HEK293 (cell line): ENCODE results near the gene TUBGCP6.

Experiments
- CTCF ChIA-PET: fragments of 350-600 bp; formaldehyde crosslinking; extraction: SDS; loops from one replicate; lab custom pipeline; 2021; ENCODE audit warnings: antibody characterized with exemption; lab: Yijun Ruan, JAX
- POLR2A ChIA-PET: fragments of 300-600 bp; formaldehyde crosslinking; extraction: SDS; loops from one replicate; lab custom pipeline; 2020; ENCODE audit warnings: antibody characterized with exemption, inconsistent platforms; lab: Yijun Ruan, JAX
- H3K27ac ChIP-seq: fragments of 200-500 bp; sonication (Bioruptor generic); 2 replicates; pipeline ENCODE4 v1.5.1; 2014; ENCODE audit warnings: low read depth, low read length, control low read depth, inconsistent platforms; ENCODE audit errors: extremely low read depth
- H3K36me3 ChIP-seq, 2 experiments: fragments of 200-500 bp in 1 of 2; sonication (Bioruptor generic) in 1 of 2; 1 replicate in 1 of 2; 2 replicates in 1 of 2; pipeline ENCODE4 v1.5.1; 2014 to 2017; ENCODE audit warnings: inconsistent platforms in 2 of 2, low read length in 2 of 2; ENCODE audit not compliant: control insufficient read depth in 2 of 2, insufficient read depth in 1 of 2
- H3K4me1 ChIP-seq: fragments of 200-500 bp; sonication (Bioruptor generic); 2 replicates; pipeline ENCODE4 v1.5.1; 2014; ENCODE audit warnings: mild to moderate bottlenecking, low read length, inconsistent platforms; ENCODE audit not compliant: control insufficient read depth, insufficient read depth
- H3K4me3 ChIP-seq: 2 replicates; pipeline ENCODE4 v1.5.1; 2011; ENCODE audit warnings: low read depth, mild to moderate bottlenecking, control low read depth, low read length, moderate library complexity
- H3K9me3 ChIP-seq: fragments of 200-500 bp; sonication (Bioruptor generic); 2 replicates; pipeline ENCODE4 v1.5.1; 2014; ENCODE audit warnings: low read depth, low read length, inconsistent platforms; ENCODE audit not compliant: control insufficient read depth, insufficient read depth
- GLIS1 ChIP-seq: fragments of 450-650 bp; formaldehyde crosslinking; IDR thresholded peaks from 2 replicates; pipeline ENCODE4 v1.5.1; 2016; ENCODE audit warnings: missing biosample characterization, missing genetic modification characterization
- GLIS2 ChIP-seq: fragments of 450-650 bp; formaldehyde crosslinking; IDR thresholded peaks from 2 replicates; pipeline ENCODE4 v1.5.1; 2016; ENCODE audit warnings: missing biosample characterization, missing genetic modification characterization
- HOXA7 ChIP-seq: sonication (generic); formaldehyde crosslinking; IDR thresholded peaks from 2 replicates; pipeline ENCODE4 v1.8.1; 2022; ENCODE audit warnings: missing genetic modification reagents, borderline replicate concordance
- IKZF3 ChIP-seq: fragments of 450-650 bp; IDR thresholded peaks from 2 replicates; pipeline ENCODE4 v1.5.0; 2018; ENCODE audit warnings: missing biosample characterization, mild to moderate bottlenecking, missing genetic modification characterization, moderate library complexity
- INSM2 ChIP-seq: fragments of 450-650 bp; formaldehyde crosslinking; IDR thresholded peaks from 2 replicates; pipeline ENCODE4 v1.5.1; 2016; ENCODE audit warnings: missing biosample characterization, missing genetic modification characterization
- KLF7 ChIP-seq: fragments of 450-650 bp; formaldehyde crosslinking; IDR thresholded peaks from 2 replicates; pipeline ENCODE4 v1.5.1; 2016; ENCODE audit warnings: missing biosample characterization, missing genetic modification characterization, borderline replicate concordance
- MEIS1 ChIP-seq: sonication (generic); formaldehyde crosslinking; IDR thresholded peaks from 2 replicates; pipeline ENCODE4 v1.8.1; 2022; ENCODE audit warnings: missing genetic modification reagents, mild to moderate bottlenecking, borderline replicate concordance
- OVOL3 ChIP-seq: fragments of 450-650 bp; formaldehyde crosslinking; IDR thresholded peaks from 2 replicates; pipeline ENCODE4 v1.5.1; 2016; ENCODE audit warnings: missing biosample characterization, missing genetic modification characterization
- ZBTB21 ChIP-seq: fragments of 450-650 bp; formaldehyde crosslinking; IDR thresholded peaks from 2 replicates; pipeline ENCODE4 v1.5.1; 2017; ENCODE audit warnings: missing biosample characterization, missing genetic modification characterization
- ZBTB44 ChIP-seq: fragments of 450-650 bp; IDR thresholded peaks from 2 replicates; pipeline ENCODE4 v1.5.1; 2018; ENCODE audit warnings: missing biosample characterization, mild to moderate bottlenecking, missing genetic modification characterization
- ZEB2 ChIP-seq: fragments of 450-650 bp; formaldehyde crosslinking; IDR thresholded peaks from 2 replicates; pipeline ENCODE4 v1.5.1; 2016; ENCODE audit warnings: missing biosample characterization, missing genetic modification characterization
- ZIC2 ChIP-seq: fragments of 450-650 bp; formaldehyde crosslinking; IDR thresholded peaks from 2 replicates; pipeline ENCODE4 v1.5.1; 2016; ENCODE audit warnings: missing biosample characterization, missing genetic modification characterization
- ZNF133 ChIP-seq: fragments of 450-650 bp; formaldehyde crosslinking; IDR thresholded peaks from 2 replicates; pipeline ENCODE4 v1.5.1; 2016; ENCODE audit warnings: missing biosample characterization, missing genetic modification characterization
- ZNF16 ChIP-seq: fragments of 450-650 bp; formaldehyde crosslinking; IDR thresholded peaks from 2 replicates; pipeline ENCODE4 v1.5.1; 2016; ENCODE audit warnings: low read depth, missing biosample characterization, missing genetic modification characterization
- ZNF248 ChIP-seq: fragments of 450-650 bp; formaldehyde crosslinking; IDR thresholded peaks from 2 replicates; pipeline ENCODE4 v1.5.1; 2017; ENCODE audit warnings: missing biosample characterization, missing genetic modification characterization
- ZNF324 ChIP-seq: fragments of 450-650 bp; formaldehyde crosslinking; IDR thresholded peaks from 2 replicates; pipeline ENCODE4 v1.5.1; 2016; ENCODE audit warnings: missing biosample characterization, missing genetic modification characterization
- ZNF394 ChIP-seq: fragments of 450-650 bp; formaldehyde crosslinking; IDR thresholded peaks from 2 replicates; pipeline ENCODE4 v1.5.1; 2016; ENCODE audit warnings: missing biosample characterization, missing genetic modification characterization, mild to moderate bottlenecking, moderate library complexity, borderline replicate concordance
- ZNF433 ChIP-seq: fragments of 450-650 bp; formaldehyde crosslinking; IDR thresholded peaks from 2 replicates; pipeline ENCODE4 v1.5.1; 2016; ENCODE audit warnings: missing biosample characterization, missing genetic modification characterization, low read depth
- ZNF510 ChIP-seq: fragments of 450-650 bp; formaldehyde crosslinking; IDR thresholded peaks from 2 replicates; pipeline ENCODE4 v1.5.1; 2018; ENCODE audit warnings: mild to moderate bottlenecking, missing genetic modification characterization, missing biosample characterization; ENCODE audit not compliant: insufficient replicate concordance
- ZNF521 ChIP-seq: fragments of 450-650 bp; formaldehyde crosslinking; IDR thresholded peaks from 2 replicates; pipeline ENCODE4 v1.5.1; 2017; ENCODE audit warnings: missing biosample characterization, mild to moderate bottlenecking, missing genetic modification characterization
- ZNF561 ChIP-seq: fragments of 450-650 bp; IDR thresholded peaks from 2 replicates; pipeline ENCODE4 v1.5.1; 2018; ENCODE audit warnings: missing biosample characterization, missing genetic modification characterization, borderline replicate concordance
- ZNF571 ChIP-seq: fragments of 450-650 bp; formaldehyde crosslinking; IDR thresholded peaks from 2 replicates; pipeline ENCODE4 v1.5.0; 2017; ENCODE audit warnings: missing biosample characterization, missing genetic modification characterization
- ZNF600 ChIP-seq: fragments of 450-650 bp; formaldehyde crosslinking; IDR thresholded peaks from 2 replicates; pipeline ENCODE4 v1.5.1; 2016; ENCODE audit warnings: missing biosample characterization, missing genetic modification characterization
- ZNF660 ChIP-seq: fragments of 450-650 bp; IDR thresholded peaks from 2 replicates; pipeline ENCODE4 v1.5.1; 2018; ENCODE audit warnings: missing biosample characterization, mild to moderate bottlenecking, missing genetic modification characterization
- ZNF701 ChIP-seq: fragments of 450-650 bp; formaldehyde crosslinking; IDR thresholded peaks from 2 replicates; pipeline ENCODE4 v1.5.1; 2016; ENCODE audit warnings: missing biosample characterization, missing genetic modification characterization
- ZNF777 ChIP-seq: fragments of 450-650 bp; formaldehyde crosslinking; IDR thresholded peaks from 2 replicates; pipeline ENCODE4 v1.5.1; 2017; ENCODE audit warnings: missing biosample characterization, missing genetic modification characterization, borderline replicate concordance
- ZNF792 ChIP-seq: fragments of 450-650 bp; formaldehyde crosslinking; IDR thresholded peaks from 2 replicates; pipeline ENCODE4 v1.5.1; 2016; ENCODE audit warnings: missing biosample characterization, missing genetic modification characterization
- ZSCAN23 ChIP-seq: fragments of 450-650 bp; formaldehyde crosslinking; IDR thresholded peaks from 2 replicates; pipeline ENCODE4 v1.5.1; 2016; ENCODE audit warnings: missing biosample characterization, missing genetic modification characterization
- TF ChIP-seq, protein P1 (sequence below): fragments of 450-650 bp; formaldehyde crosslinking; IDR thresholded peaks from 2 replicates; pipeline ENCODE4 v1.5.1; 2016; ENCODE audit warnings: missing biosample characterization, missing genetic modification characterization

The TUBGCP6 gene

DNA sequence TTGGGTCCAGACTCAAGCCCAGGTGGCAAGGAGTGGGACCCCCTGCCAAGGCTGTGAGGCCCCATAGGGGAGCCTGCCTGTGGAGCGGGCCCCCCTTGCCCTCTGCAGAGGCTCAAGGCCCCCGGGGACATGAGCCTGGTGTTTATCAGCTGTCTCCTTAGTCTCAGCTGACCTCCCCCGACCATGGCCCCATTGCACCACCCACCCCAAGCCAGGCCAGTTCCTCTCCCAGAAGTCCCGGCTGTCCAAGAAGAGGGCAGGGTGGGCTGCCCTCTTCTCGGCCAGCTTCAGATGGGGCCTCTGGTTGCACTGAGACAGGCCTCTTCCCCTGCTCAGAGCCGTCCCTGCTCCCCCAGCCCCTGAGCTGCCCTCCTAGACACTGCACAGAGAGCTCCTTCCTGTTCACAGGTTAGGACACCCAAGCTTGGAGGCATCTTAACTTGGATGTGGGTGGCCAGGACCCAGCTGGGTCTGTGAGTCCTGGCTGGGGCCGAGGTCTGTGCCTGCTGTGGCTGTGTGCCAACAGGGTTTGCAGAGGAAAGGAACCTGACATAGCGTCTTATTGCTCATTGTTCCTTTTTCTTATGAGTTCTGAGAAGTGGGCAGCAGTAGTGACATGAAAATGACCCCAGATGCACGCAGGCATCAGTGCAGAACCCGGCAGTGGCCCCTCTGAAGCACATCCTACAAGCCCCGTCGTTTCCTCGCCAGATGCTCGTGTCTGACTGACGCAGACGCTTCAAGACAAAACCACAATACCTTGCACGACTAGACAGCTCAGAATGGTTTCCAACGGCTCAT is 53.7 kb downstream of the TUBGCP6 start:
- peaks cover 9 to 61% of the 10 kb centered on the region in 2 experiments; a peak in 2 of 3 replicates for H3K36me3 ChIP-seq
- peak; percentile 28; the same call in 1 of the 2 replicates for TF ChIP-seq ZIC2 (tag by site-specific recombination)
- TF ChIP-seq INSM2 (tag by site-specific recombination): no peak
- TF ChIP-seq HOXA7 (CRISPR knock-in tag): no peak
- TF ChIP-seq MEIS1: no peak
- peak; percentile 42 for TF ChIP-seq GLIS2 (tag by site-specific recombination)
- TF ChIP-seq GLIS1 (tag by site-specific recombination): peak; percentile 88
- TF ChIP-seq ZNF701 (tag by site-specific recombination): no peak
- TF ChIP-seq OVOL3 (tag by site-specific recombination): no peak
- TF ChIP-seq ZNF660 (tag by site-specific recombination): no peak
- no peak for TF ChIP-seq ZEB2 (tag by site-specific recombination)
- no peak for TF ChIP-seq ZNF248 (tag by site-specific recombination)
- no peak for TF ChIP-seq ZNF324 (tag by site-specific recombination)
- peak overlapping the region; percentile 37; the same call in 1 of the 2 replicates for H3K4me3 ChIP-seq
- peak overlapping the region; percentile 45; the same call in 1 of the 2 replicates for H3K27ac ChIP-seq
- ChIA-PET CTCF (interaction anchor here (0.5 to 2.5 kb wide), 5 partner anchors 8 to 164 kb away, joined by 3 to 10 read pairs (median 4); no protein-coding TSS in a partner anchor), POLR2A (interaction anchor here (0.6 to 1.5 kb wide), 5 partner anchors 9 to 229 kb away, joined by 3 to 8 read pairs (median 4); partner anchors contain the start of gene PANX2)
- no peaks in the 10 kb centered on the region for H3K9me3 ChIP-seq
- H3K4me1 ChIP-seq: peaks cover 30% of the 10 kb centered on the region

GRCh38 chr22:50190182-50190940 is 54.5 kb downstream of the TUBGCP6 start:
- Histone ChIP-seq H3K27ac (peak overlapping the region; percentile 45; the same call in 1 of the 2 replicates), H3K4me3 (peak overlapping the region; percentile 37), H3K36me3 (peaks cover 6 to 54% of the 10 kb centered on the region in 2 experiments; a peak in 2 of 3 replicates), H3K9me3 (no peaks in the 10 kb centered on the region), H3K4me1 (peaks cover 30% of the 10 kb centered on the region)
- POLR2A ChIA-PET: interaction anchor here (0.6 to 1.5 kb wide), 5 partner anchors 10 to 228 kb away, joined by 3 to 8 read pairs (median 4); partner anchors contain the start of gene PANX2
- CTCF ChIA-PET: interaction anchor here (0.5 to 2.5 kb wide), 6 partner anchors 9 to 163 kb away, joined by 3 to 10 read pairs (median 4); no protein-coding TSS in a partner anchor
- TF ChIP-seq ZNF521 (tag by site-specific recombination) (no peak), ZBTB44 (no peak), KLF7 (tag by site-specific recombination) (peak; percentile 93), ZNF433 (tag by site-specific recombination) (no peak), ZSCAN23 (tag by site-specific recombination) (no peak), IKZF3 (tag by site-specific recombination) (no peak), ZBTB21 (tag by site-specific recombination) (no peak), ZNF510 (tag by site-specific recombination) (no peak), ZNF777 (tag by site-specific recombination) (no peak), ZNF792 (tag by site-specific recombination) (no peak), ZNF394 (tag by site-specific recombination) (0 out of 2 replicates have a peak, but pooled peaks have one; percentile 62), ZNF660 (tag by site-specific recombination) (no peak), ZNF561 (no peak), ZNF571 (tag by site-specific recombination) (no peak), ZNF600 (tag by site-specific recombination) (peak; percentile 57; the same call in 1 of the 2 replicates), ZNF16 (tag by site-specific recombination) (no peak), ZNF133 (tag by site-specific recombination) (no peak)
- TF ChIP-seq, protein P1, sequence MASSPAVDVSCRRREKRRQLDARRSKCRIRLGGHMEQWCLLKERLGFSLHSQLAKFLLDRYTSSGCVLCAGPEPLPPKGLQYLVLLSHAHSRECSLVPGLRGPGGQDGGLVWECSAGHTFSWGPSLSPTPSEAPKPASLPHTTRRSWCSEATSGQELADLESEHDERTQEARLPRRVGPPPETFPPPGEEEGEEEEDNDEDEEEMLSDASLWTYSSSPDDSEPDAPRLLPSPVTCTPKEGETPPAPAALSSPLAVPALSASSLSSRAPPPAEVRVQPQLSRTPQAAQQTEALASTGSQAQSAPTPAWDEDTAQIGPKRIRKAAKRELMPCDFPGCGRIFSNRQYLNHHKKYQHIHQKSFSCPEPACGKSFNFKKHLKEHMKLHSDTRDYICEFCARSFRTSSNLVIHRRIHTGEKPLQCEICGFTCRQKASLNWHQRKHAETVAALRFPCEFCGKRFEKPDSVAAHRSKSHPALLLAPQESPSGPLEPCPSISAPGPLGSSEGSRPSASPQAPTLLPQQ (tag by site-specific recombination): no peak
